ENCODE results near the gene PRPF40A.

DNA sequence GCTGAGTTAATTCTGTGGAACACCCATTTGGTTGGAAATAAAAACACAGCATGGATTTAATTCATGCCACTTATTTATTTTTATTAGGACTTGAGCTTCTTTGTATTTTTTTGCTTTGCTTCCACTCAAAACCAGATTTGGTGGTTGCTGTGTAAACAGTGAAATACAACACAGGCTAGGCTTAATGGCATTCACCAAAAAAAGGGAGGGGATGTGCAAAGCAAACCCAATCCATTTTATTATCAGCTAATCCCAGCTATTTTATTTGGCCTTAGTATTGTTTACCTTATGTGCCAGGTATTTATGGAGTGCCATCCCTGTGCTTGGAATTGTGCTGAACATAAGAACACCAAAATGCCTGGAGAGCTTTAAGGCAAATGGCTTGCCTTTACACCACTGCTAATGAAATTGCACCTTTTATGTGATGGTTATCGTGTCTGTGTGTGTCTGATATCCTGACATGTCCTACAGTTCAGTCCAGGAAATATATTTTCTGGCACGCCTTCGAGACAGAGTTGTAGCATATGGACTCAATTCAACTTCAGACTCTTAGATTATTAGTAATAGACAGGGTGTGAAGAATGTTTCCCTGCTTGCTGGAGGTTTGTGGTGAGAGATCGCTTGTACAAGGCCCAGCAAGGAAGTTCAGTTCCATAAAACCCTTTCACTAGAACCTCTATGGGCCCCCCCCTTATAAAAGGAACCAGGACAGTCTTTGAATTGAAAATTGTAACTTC, 99.6 kb downstream of the PRPF40A start:
- no peak for TF ChIP-seq SIX5 (IDR thresholded peaks at IDR 0.05; ENCODE audit: low read depth, low read length, severe bottlenecking)
- TF ChIP-seq SIN3A (IDR thresholded peaks at IDR 0.05; ENCODE audit: low read depth, low read length) = no peak
- no peak for TF ChIP-seq JUND (IDR thresholded peaks at IDR 0.05; ENCODE audit: low read depth, low read length)
- TF ChIP-seq NFYB (IDR thresholded peaks at IDR 0.05; ENCODE audit: insufficient read depth, low read depth, low read length) = no peak
- no peak for TF ChIP-seq RFX5 (IDR thresholded peaks at IDR 0.05; ENCODE audit: low read depth, low read length)
- TF ChIP-seq, protein P1, sequence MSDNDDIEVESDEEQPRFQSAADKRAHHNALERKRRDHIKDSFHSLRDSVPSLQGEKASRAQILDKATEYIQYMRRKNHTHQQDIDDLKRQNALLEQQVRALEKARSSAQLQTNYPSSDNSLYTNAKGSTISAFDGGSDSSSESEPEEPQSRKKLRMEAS (IDR thresholded peaks at IDR 0.05; ENCODE audit: low read depth, low read length) = no peak
- TF ChIP-seq RAD21 (IDR thresholded peaks at IDR 0.05; ENCODE audit: insufficient read depth, low read depth, low read length) = no peak
- no peak for TF ChIP-seq FOXM1 (IDR thresholded peaks at IDR 0.05; ENCODE audit: low read depth, low read length)
- TF ChIP-seq, protein P2, sequence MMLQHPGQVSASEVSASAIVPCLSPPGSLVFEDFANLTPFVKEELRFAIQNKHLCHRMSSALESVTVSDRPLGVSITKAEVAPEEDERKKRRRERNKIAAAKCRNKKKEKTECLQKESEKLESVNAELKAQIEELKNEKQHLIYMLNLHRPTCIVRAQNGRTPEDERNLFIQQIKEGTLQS (IDR thresholded peaks at IDR 0.05; ENCODE audit: borderline replicate concordance, extremely low read depth, low read depth, low read length) = no peak
- TF ChIP-seq HCFC1 (IDR thresholded peaks at IDR 0.05; ENCODE audit: low read length) = no peak

Data from GM12878 (cell line).